Measurements from ENCODE around the gene COL23A1. TPM values are rescaled to one million over a fixed set of nuclear protein-coding genes. Genes with fewer than 3 reads are reported as not detected.

Gene COL23A1
- total RNA-seq, 4 donors from 2014 or later: 0.83 to 1.8 (median 1.5) TPM

DNA sequence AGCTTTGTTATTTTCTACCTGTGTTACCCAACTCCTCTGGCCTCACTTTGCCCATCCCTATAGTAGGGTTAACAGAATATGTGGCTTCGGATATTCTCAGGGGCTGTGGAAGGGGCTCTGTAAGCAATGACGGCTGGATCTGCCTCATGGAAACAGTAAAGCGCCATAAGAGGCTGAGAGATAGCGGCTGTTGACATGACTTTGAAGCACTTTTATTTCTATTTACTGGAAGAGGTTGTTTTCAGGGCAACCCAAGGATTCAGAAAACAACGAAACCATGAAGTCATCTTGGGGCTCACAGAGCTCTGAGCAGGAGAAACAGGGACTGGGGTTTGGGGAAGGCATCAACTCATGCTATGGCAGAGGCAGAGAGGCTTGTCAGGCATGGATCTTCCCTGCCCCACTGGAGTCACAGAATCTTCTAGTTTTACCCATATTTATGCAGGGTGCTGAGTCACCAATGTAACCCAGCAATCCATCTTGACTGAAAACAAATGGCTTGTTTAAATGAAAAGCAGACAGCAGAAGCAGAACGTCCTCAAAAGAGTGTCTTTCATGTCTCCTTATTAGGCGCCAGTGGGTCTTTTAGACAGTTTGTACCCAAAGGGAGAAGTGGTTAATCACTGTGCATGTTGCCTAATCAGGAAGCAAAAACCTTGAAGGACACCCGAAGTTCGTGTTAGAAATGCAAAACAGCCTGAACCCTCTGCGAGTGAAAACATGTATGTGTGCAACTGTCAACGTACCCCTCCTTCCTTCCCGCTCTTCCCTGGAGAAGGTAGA, 113.0 kb downstream of the COL23A1 start:
- Histone ChIP-seq H3K36me3 (no peaks in the 10 kb centered on the region), H3K27ac (replicated peaks in 1 of 4) (no peak overlapping the region), H3K27me3 (no peaks in the 10 kb centered on the region), H3K9me3 (no peaks in the 10 kb centered on the region), H3K4me3 (no peak overlapping the region), H3K4me1 (no peaks in the 10 kb centered on the region)
- WGBS: 70% methylated on average over 12 of the region's 12 CpGs
- intact Hi-C loops (cut with DNase I): no loop called here
- DNase-seq (ENCODE audit: extremely low spot score): no peak
- TF ChIP-seq, protein P1, sequence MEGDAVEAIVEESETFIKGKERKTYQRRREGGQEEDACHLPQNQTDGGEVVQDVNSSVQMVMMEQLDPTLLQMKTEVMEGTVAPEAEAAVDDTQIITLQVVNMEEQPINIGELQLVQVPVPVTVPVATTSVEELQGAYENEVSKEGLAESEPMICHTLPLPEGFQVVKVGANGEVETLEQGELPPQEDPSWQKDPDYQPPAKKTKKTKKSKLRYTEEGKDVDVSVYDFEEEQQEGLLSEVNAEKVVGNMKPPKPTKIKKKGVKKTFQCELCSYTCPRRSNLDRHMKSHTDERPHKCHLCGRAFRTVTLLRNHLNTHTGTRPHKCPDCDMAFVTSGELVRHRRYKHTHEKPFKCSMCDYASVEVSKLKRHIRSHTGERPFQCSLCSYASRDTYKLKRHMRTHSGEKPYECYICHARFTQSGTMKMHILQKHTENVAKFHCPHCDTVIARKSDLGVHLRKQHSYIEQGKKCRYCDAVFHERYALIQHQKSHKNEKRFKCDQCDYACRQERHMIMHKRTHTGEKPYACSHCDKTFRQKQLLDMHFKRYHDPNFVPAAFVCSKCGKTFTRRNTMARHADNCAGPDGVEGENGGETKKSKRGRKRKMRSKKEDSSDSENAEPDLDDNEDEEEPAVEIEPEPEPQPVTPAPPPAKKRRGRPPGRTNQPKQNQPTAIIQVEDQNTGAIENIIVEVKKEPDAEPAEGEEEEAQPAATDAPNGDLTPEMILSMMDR (IDR thresholded peaks at IDR 0.05): no peak
- TF ChIP-seq POLR2AphosphoS5 (IDR thresholded peaks at IDR 0.05) (no peak), EP300 (IDR thresholded peaks at IDR 0.05) (no peak), POLR2A (IDR thresholded peaks at IDR 0.05; ENCODE audit: low read depth) (no peak)

DNA sequence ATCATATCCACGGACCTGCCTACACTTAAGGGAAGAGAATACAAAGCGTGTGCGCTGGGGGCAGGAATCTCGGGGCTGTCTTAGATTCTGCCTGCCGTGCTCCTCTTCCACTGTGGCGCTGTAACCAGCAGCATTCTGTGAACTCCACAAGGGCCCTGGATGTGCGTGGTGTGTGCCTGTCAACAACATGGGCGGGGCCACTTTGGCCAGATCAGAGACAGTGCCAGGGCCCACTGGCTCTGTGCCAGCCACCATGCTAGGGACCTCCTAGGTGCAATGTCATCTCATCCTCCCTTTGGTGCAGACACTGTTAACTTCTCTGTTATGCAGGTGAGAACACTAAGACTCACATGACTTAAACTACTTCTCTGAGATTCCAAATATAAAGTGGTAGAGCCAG, 113.7 kb downstream of the COL23A1 start:
- Histone ChIP-seq H3K4me3 (no peak overlapping the region), H3K9me3 (no peaks in the 10 kb centered on the region), H3K36me3 (no peaks in the 10 kb centered on the region), H3K27ac (replicated peaks in 1 of 4) (no peak overlapping the region), H3K4me1 (no peaks in the 10 kb centered on the region), H3K27me3 (no peaks in the 10 kb centered on the region)
- intact Hi-C loops (cut with DNase I): no loop called here
- DNase-seq (ENCODE audit: extremely low spot score): no peak
- 93% methylated on average over 8 of the region's 8 CpGs for WGBS
- TF ChIP-seq EP300 (IDR thresholded peaks at IDR 0.05) (no peak), POLR2AphosphoS5 (IDR thresholded peaks at IDR 0.05) (no peak), POLR2A (IDR thresholded peaks at IDR 0.05; ENCODE audit: low read depth) (no peak)
- TF ChIP-seq, protein P1 (IDR thresholded peaks at IDR 0.05): no peak

DNA sequence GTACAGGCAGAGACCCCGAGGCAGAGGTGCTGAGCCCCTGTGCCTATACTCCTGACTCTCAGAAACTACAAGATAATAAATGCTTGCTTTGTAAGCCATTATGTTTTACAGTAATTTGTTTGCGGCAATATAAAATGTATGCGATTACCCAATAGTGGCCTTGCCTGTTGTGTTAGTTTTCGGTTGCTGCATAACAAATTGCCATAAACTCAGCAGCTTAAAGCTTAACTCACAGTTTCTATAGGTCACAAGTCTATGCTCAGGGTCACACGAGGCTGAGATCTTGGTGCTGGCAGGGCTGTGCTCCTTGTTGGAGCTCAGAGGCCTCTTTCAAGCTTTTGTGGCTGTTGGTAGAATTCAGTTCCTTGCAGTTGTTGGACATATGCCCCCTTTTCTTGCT, 114.8 kb downstream of the COL23A1 start:
- H3K9me3 ChIP-seq: no peaks in the 10 kb centered on the region
- WGBS: 91% methylated on average over 5 of the region's 5 CpGs
- H3K36me3 ChIP-seq: no peaks in the 10 kb centered on the region
- no peak overlapping the region for H3K4me3 ChIP-seq
- no peaks in the 10 kb centered on the region for H3K4me1 ChIP-seq
- TF ChIP-seq POLR2AphosphoS5 (IDR thresholded peaks at IDR 0.05): no peak
- no peak for TF ChIP-seq EP300 (IDR thresholded peaks at IDR 0.05)
- TF ChIP-seq, protein P1 (IDR thresholded peaks at IDR 0.05): no peak
- intact Hi-C loops (cut with DNase I): no loop called here
- H3K27me3 ChIP-seq: no peaks in the 10 kb centered on the region
- no peak for DNase-seq (ENCODE audit: extremely low spot score)
- no peak overlapping the region for H3K27ac ChIP-seq (replicated peaks in 1 of 4)

DNA sequence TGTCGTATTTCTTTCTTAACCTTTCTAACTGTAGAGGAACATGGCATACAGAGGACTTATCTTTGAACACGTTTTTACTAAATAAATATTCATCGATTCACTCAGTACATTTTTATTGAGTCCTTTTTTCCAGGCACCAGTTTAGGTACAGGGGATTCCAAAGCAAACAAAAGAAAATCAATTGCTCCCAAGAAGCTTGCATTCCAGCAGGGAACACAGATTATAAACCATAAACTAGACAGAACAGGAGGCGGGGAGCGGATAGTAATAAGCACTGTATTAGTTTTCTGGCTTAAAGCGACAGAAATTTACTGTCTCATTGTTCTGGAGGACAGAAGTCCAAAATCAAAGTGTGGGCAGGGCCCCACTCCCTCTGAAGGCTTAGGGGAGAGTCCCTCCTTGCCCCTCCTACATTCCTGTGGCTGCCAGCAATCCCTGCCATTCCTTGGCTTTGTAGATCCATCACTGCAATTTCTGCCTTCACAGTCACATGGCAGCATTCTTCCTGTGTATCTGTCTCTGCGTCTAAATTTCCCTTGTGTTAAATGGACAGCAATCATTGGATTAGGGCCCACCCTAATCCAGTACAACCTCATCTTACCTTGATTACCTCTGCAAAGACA, 115.5 kb downstream of the COL23A1 start:
- no peaks in the 10 kb centered on the region for H3K36me3 ChIP-seq
- no peaks in the 10 kb centered on the region for H3K9me3 ChIP-seq
- DNase-seq (ENCODE audit: extremely low spot score): no peak
- WGBS: 83% methylated on average over 7 of the region's 7 CpGs
- no peak overlapping the region for H3K4me3 ChIP-seq
- intact Hi-C loops (cut with DNase I): no loop called here
- TF ChIP-seq POLR2A (IDR thresholded peaks at IDR 0.05; ENCODE audit: low read depth): no peak
- no peak for TF ChIP-seq POLR2AphosphoS5 (IDR thresholded peaks at IDR 0.05)
- TF ChIP-seq, protein P1 (IDR thresholded peaks at IDR 0.05): no peak
- TF ChIP-seq EP300 (IDR thresholded peaks at IDR 0.05): no peak
- H3K4me1 ChIP-seq: no peaks in the 10 kb centered on the region
- H3K27ac ChIP-seq (replicated peaks in 1 of 4): no peak overlapping the region
- no peaks in the 10 kb centered on the region for H3K27me3 ChIP-seq
